C4-2B (cell line): Measurements from ENCODE around the gene ASIP.

Experiments
- CTCF ChIP-seq: fragments of 450-650 bp; conservative IDR thresholded peaks from 2 replicates; pipeline ENCODE4 v1.5.1; 2017; ENCODE audit warnings: mild to moderate bottlenecking
- ZFX ChIP-seq: fragments of 450-650 bp; IDR thresholded peaks from 2 replicates; pipeline ENCODE4 v1.6.1; 2017

GRCh38 chr20:34193051-34193450 is 48.2 kb upstream of the ASIP start:
- TF ChIP-seq CTCF (no peak), ZFX (no peak)
